Uterus (tissue), 4 donors: ENCODE measurements around the gene FER. TPM values are rescaled to one million over a fixed set of nuclear protein-coding genes. Genes with fewer than 3 reads are reported as not detected.

Source experiments
- DNase-seq, 2 donors: peaks; one replicate each; pipeline ENCODE4 v3.0.0-alpha.2; 2019 to 2020
- H3K27ac ChIP-seq, 2 donors: fragments of 200-600 bp; sonication (generic); 1 replicate in 1 of 2; 2 replicates in 1 of 2; pipeline ENCODE4 v1.5.1; 2016 to 2018
- H3K27me3 ChIP-seq, 2 donors: fragments of 200-600 bp; sonication (generic); one replicate each; pipeline ENCODE4 v1.5.1; 2018 to 2019; ENCODE audit warnings: control low read depth in 1 of 2
- H3K36me3 ChIP-seq, 2 donors: fragments of 200-600 bp; sonication (generic); one replicate each; pipeline ENCODE4 v1.5.1; 2019; ENCODE audit warnings: control low read depth in 1 of 2
- H3K4me1 ChIP-seq, 2 donors: fragments of 200-600 bp; sonication (generic); one replicate each; pipeline ENCODE4 v1.5.1; 2018 to 2019; ENCODE audit warnings: control low read depth in 1 of 2
- H3K4me3 ChIP-seq, 2 donors: fragments of 200-600 bp; sonication (generic); 1 replicate in 1 of 2; 2 replicates in 1 of 2; pipeline ENCODE4 v1.5.1; 2018 to 2019; ENCODE audit warnings: mild to moderate bottlenecking in 1 of 2
- H3K9me3 ChIP-seq, 2 donors: fragments of 200-600 bp; sonication (generic); one replicate each; pipeline ENCODE4 v1.5.1; 2019; ENCODE audit warnings: control low read depth in 1 of 2
- CTCF ChIP-seq, 4 experiments: fragments of 200-600 bp in 2 of 4; fragments of 450-650 bp in 2 of 4; sonication (generic) in 2 of 4; IDR thresholded peaks; one replicate each; pipeline ENCODE4 v1.5.1; 2016 to 2019; ENCODE audit warnings: antibody characterized with exemption in 4 of 4, mild to moderate bottlenecking in 2 of 4, moderate library complexity in 1 of 4
- POLR2A ChIP-seq, 2 donors: fragments of 450-650 bp; IDR thresholded peaks; one replicate each; pipeline ENCODE4 v1.6.1; 2016; ENCODE audit warnings: antibody characterized with exemption in 2 of 2, mild to moderate bottlenecking in 1 of 2, moderate library complexity in 1 of 2
- intact Hi-C: fragments of 100-400 bp; cut with DNase I; formaldehyde crosslinking; loops from one replicate; pipeline ENCODE4 v1.15.1; 2023; ENCODE audit warnings: low total_unique reads
- total RNA-seq, 4 donors: library from RNA; depleted of rRNA in 3 of 4; stranded (reverse); fragments of >200 nt in 3 of 4; gene quantifications; one replicate each; pipeline versions ENCODE4 v1.1.0 to v1.2.4, GENCODE V29; 2014 to 2023
- donor health status: DM: yes; HTN: yes; CAD: no.

FER gene
- total RNA-seq, 4 donors from 2014 or later, result 16.9 to 60.1 (median 38.0) TPM

DNA sequence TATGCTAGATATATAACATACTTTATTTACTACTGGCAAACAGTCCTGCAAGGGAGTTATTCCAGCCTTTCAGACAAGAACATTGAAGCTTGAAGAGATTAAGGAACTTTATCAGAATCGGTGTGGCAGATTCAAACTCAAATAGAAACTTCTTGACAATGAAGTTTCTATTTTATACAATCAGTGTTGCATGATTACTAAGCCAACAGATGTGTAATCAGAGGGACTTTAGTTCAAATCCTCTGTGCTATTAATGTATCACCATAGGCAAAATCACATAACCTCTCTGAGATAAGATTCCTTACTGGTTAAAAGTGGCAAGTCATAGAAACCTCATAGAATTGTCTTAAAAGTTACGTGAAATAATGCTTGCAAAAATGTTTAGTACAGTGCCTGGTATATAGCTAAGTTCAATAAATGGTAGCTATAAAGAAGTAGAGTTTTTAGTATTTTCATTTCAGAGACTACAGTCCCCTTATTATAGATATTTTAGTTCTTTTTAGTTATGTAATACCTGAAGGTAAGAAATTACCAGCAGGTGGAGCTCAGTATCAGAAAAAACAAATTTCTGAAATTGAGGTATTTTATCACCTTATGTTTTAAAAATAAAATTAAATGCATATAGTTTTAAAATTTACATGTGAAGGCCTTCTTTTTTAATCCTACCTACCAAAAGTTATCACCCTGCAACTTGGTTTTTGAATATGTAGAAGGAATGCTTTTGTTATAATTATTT, 172.1 kb downstream of the FER start:
- Histone ChIP-seq H3K36me3 (no peaks in the 10 kb centered on the region), H3K27ac (no peak overlapping the region), H3K9me3 (no peaks in the 10 kb centered on the region), H3K4me1 (no peaks in the 10 kb centered on the region), H3K27me3 (no peaks in the 10 kb centered on the region), H3K4me3 (no peak overlapping the region)
- intact Hi-C loops, result no loop called here
- DNase-seq, result no peak
- peak in 1 of 4 experiments; percentile 10 for TF ChIP-seq CTCF (IDR thresholded peaks at IDR 0.05)
- no peak for TF ChIP-seq POLR2A (IDR thresholded peaks at IDR 0.05)

DNA sequence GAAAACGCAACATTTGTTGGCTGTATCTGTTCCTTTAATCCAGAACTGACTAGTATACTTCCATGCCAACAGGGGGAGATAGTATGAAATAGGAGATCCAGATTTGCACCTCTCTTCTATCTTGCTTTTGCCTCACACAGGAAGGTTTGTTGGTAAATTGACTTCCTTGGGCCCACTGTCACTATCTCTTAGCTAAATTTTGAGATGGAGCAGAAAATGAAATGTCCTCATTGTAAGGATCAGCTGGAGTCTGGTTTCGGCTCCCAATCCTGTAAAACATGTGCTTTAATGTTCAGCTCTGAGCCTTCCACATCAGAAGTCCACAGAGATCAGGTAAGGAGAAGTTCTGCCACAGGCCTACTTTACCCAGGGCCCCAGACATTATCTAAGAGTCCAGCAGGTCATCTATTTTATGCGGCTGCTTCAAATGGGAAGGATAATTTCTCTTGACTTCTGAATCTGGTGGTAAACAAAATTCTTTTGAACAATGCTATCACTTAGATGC, 176.8 kb downstream of the FER start:
- TF ChIP-seq POLR2A (IDR thresholded peaks at IDR 0.05), result no peak
- no peak for TF ChIP-seq CTCF (IDR thresholded peaks at IDR 0.05)
- DNase-seq, result no peak
- Histone ChIP-seq H3K27me3 (no peaks in the 10 kb centered on the region), H3K4me1 (no peaks in the 10 kb centered on the region), H3K9me3 (no peaks in the 10 kb centered on the region), H3K4me3 (no peak overlapping the region), H3K36me3 (no peaks in the 10 kb centered on the region), H3K27ac (no peak overlapping the region)
- intact Hi-C loops, result no loop called here

DNA sequence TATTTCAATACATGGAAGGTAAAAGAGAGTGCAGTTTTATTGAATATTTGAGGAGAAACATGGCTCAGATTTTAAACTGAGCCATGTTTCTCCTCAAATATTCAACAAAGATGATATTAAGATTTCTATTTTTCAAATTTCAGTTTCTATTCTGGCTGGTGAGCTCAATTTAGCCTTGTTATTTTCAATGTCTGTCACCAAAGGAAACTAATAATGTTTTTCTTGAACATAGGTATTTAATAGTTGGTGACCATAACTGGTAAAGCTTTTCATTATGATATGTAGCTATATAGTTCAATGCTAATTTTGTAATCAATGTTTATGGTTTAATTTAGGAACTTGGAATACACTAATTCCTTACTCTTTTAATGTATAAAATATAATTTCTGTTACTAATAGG, 177.4 kb downstream of the FER start:
- Histone ChIP-seq H3K27me3 (no peaks in the 10 kb centered on the region), H3K27ac (no peak overlapping the region), H3K36me3 (no peaks in the 10 kb centered on the region), H3K4me3 (no peak overlapping the region), H3K9me3 (no peaks in the 10 kb centered on the region), H3K4me1 (no peaks in the 10 kb centered on the region)
- no peak for TF ChIP-seq POLR2A (IDR thresholded peaks at IDR 0.05)
- TF ChIP-seq CTCF (IDR thresholded peaks at IDR 0.05), result no peak
- no peak for DNase-seq
- intact Hi-C loops, result no loop called here

- no peak for DNase-seq
- no peak overlapping the region for H3K4me3 ChIP-seq
- TF ChIP-seq CTCF (IDR thresholded peaks at IDR 0.05) (no peak), POLR2A (IDR thresholded peaks at IDR 0.05) (no peak)
- H3K9me3 ChIP-seq, result no peaks in the 10 kb centered on the region
- H3K27ac ChIP-seq, result no peak overlapping the region
- no peaks in the 10 kb centered on the region for H3K4me1 ChIP-seq
- H3K36me3 ChIP-seq, result no peaks in the 10 kb centered on the region
- intact Hi-C loops, result no loop called here
- H3K27me3 ChIP-seq, result no peaks in the 10 kb centered on the region
Observed at GRCh38 chr5:108930107-108930506, 182.4 kb downstream of the FER start.

- no peaks in the 10 kb centered on the region for H3K27me3 ChIP-seq
Observed at GRCh38 chr5:108935611-108936010, 187.9 kb downstream of the FER start.

More at GRCh38 chr5:108935611-108936010, 187.9 kb downstream of the FER start:
- Histone ChIP-seq H3K4me3 (no peak overlapping the region), H3K36me3 (no peaks in the 10 kb centered on the region), H3K9me3 (no peaks in the 10 kb centered on the region), H3K4me1 (no peaks in the 10 kb centered on the region), H3K27ac (no peak overlapping the region)
- no peak for DNase-seq
- intact Hi-C loops, result no loop called here
- no peak for TF ChIP-seq CTCF (IDR thresholded peaks at IDR 0.05)
